ENCODE measurements around the gene RBMS3. TPM values are rescaled to one million over a fixed set of nuclear protein-coding genes. Genes with fewer than 3 reads are reported as not detected.

The RBMS3 gene
- total RNA-seq, 2 donors from 2014 or later: 2.8 to 9.6 TPM

- Histone ChIP-seq H3K27ac (no peak overlapping the region), H3K4me1 (no peaks in the 10 kb centered on the region), H3K27me3 (no peaks in the 10 kb centered on the region), H3K9ac (ENCODE audit: low read depth in 2 of 2, low read length in 2 of 2) (no peak overlapping the region), H3K4me3 (no peak overlapping the region), H3K9me3 (no peaks in the 10 kb centered on the region), H3K36me3 (no peaks in the 10 kb centered on the region)
- intact Hi-C loops (cut with DNase I): no loop called here
- DNase-seq: no peak
- TF ChIP-seq CTCF (IDR thresholded peaks at IDR 0.05): no peak
Observed at GRCh38 chr3:29760226-29760685, 479.4 kb downstream of the RBMS3 start.

- Histone ChIP-seq H3K4me1 (no peaks in the 10 kb centered on the region), H3K27me3 (no peaks in the 10 kb centered on the region)
Observed at GRCh38 chr3:29761517-29761916, 480.6 kb downstream of the RBMS3 start.

GRCh38 chr3:29763115-29763514 is 482.2 kb downstream of the RBMS3 start:
- H3K27ac ChIP-seq: no peak overlapping the region
- H3K9me3 ChIP-seq: no peaks in the 10 kb centered on the region
- no peaks in the 10 kb centered on the region for H3K36me3 ChIP-seq
- H3K4me1 ChIP-seq: no peaks in the 10 kb centered on the region
- no peak overlapping the region for H3K9ac ChIP-seq (ENCODE audit: low read depth in 2 of 2, low read length in 2 of 2)
- DNase-seq: no peak
- intact Hi-C loops (cut with DNase I): no loop called here
- H3K27me3 ChIP-seq: no peaks in the 10 kb centered on the region
- TF ChIP-seq CTCF (IDR thresholded peaks at IDR 0.05): no peak
- no peak overlapping the region for H3K4me3 ChIP-seq

More at GRCh38 chr3:29761517-29761916, 480.6 kb downstream of the RBMS3 start:
- TF ChIP-seq CTCF (IDR thresholded peaks at IDR 0.05): no peak
- DNase-seq: no peak
- no peaks in the 10 kb centered on the region for H3K9me3 ChIP-seq
- H3K9ac ChIP-seq (ENCODE audit: low read depth in 2 of 2, low read length in 2 of 2): no peak overlapping the region
- H3K36me3 ChIP-seq: no peaks in the 10 kb centered on the region
- no peak overlapping the region for H3K4me3 ChIP-seq
- intact Hi-C loops (cut with DNase I): no loop called here
- H3K27ac ChIP-seq: no peak overlapping the region

GRCh38 chr3:29764041-29764440 is 483.2 kb downstream of the RBMS3 start:
- no peak for DNase-seq
- intact Hi-C loops (cut with DNase I): no loop called here
- Histone ChIP-seq H3K4me3 (no peak overlapping the region), H3K9ac (ENCODE audit: low read depth in 2 of 2, low read length in 2 of 2) (no peak overlapping the region), H3K9me3 (no peaks in the 10 kb centered on the region), H3K27ac (no peak overlapping the region), H3K27me3 (no peaks in the 10 kb centered on the region), H3K4me1 (no peaks in the 10 kb centered on the region), H3K36me3 (no peaks in the 10 kb centered on the region)
- TF ChIP-seq CTCF (IDR thresholded peaks at IDR 0.05): no peak

GRCh38 chr3:29764603-29765254 is 483.9 kb downstream of the RBMS3 start:
- Histone ChIP-seq H3K9me3 (no peaks in the 10 kb centered on the region), H3K27ac (no peak overlapping the region), H3K36me3 (no peaks in the 10 kb centered on the region), H3K27me3 (no peaks in the 10 kb centered on the region), H3K4me1 (no peaks in the 10 kb centered on the region), H3K9ac (ENCODE audit: low read depth in 2 of 2, low read length in 2 of 2) (no peak overlapping the region), H3K4me3 (no peak overlapping the region)
- TF ChIP-seq CTCF (IDR thresholded peaks at IDR 0.05): no peak
- intact Hi-C loops (cut with DNase I): no loop called here
- no peak for DNase-seq

Data from colonic mucosa (tissue), 4 donors.